Breast epithelium (tissue), 3 donors: ENCODE results near the gene TMED8.

Experiments used
- CTCF ChIP-seq, 3 donors: fragments of 450-650 bp; IDR thresholded peaks; one replicate each; pipeline ENCODE4 v1.5.1; 2016 to 2017; ENCODE audit warnings: antibody characterized with exemption in 3 of 3, mild to moderate bottlenecking in 3 of 3, moderate library complexity in 3 of 3
- POLR2A ChIP-seq: fragments of 450-650 bp; IDR thresholded peaks from one replicate; pipeline ENCODE4 v1.6.1; 2016; ENCODE audit warnings: antibody characterized with exemption, mild to moderate bottlenecking, moderate library complexity
- POLR2AphosphoS5 ChIP-seq, 3 donors: sonication (generic); formaldehyde crosslinking; IDR thresholded peaks; one replicate each; pipeline ENCODE4 v1.6.1; 2017; ENCODE audit warnings: antibody characterized with exemption in 3 of 3

GRCh38 chr14:77290705-77291104 lies 86.2 kb downstream of the TMED8 start:
- no peak for TF ChIP-seq CTCF (IDR thresholded peaks at IDR 0.05)
- TF ChIP-seq POLR2AphosphoS5 (IDR thresholded peaks at IDR 0.05), result no peak
- no peak for TF ChIP-seq POLR2A
